Measurements from ENCODE around the gene CALHM1.
"Not testable (repeated sequence)": the region's sequence is repeated elsewhere in the genome, so short reads cannot be mapped to it uniquely, and the experiment has no call there.

The CALHM1 gene

DNA sequence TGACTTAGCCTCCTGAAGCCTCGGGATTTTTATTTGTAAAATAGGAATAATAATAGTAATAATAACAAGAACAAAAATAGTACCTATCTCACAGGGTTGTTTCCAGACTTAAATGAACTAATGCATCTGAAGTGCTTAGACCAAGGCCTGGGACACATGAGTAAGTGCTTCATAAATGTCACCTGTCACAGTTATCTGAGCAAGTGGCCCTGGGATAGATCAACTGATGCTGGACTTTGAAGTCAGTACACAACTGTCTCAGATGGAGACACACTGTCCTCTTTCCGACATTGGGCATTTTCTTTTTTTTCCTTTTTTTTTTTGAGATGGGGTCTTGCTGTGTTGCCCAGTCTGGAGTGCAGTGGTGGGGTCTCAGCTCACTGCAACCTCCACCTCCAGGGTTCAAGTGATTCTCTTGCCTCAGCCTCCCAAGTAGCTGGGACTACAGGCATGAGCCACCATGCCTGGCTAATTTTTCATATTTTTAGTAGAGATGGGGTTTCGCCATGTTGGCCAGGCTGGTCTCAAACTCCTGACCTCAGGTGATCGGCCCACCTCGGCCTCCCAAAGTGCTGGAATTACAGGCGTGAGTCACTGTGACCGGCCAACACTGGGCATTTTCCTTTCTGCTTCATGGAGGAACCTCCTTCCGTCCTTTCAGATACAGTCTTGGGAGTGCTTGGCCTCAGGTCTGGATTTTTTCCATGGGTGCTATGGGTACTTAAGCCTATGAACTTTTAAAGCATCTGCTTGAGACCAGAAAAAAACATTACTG lies 28.1 kb upstream of the CALHM1 start:
- not testable (repeated sequence) for DNase-seq (ENCODE audit: low read depth)

DNA sequence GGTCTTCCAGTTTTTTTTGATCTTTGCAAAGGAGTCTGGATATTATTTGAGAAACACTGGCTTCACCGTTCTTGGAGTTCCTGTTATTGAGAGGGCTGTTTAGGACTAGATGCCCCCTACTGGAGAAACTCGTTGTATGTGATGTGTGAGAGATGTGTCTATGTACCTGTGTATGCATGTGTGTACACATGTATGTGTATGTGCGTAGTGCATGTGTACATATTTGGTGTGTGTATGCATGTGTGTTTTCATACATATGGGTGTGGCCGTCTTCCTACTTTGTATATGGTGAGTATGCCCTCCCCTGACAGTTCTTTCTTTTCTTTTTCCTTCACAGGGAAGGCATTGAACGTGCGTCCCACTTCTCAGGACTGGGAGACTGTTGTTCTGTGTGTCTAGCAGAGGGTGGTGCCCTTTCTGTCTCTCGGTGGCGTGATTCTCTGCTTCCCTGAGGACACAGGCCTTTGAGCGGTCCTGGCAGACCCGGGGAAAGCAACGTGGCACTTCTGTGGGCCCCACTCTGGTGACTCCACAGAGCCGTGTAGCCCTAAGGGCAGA lies 23.4 kb upstream of the CALHM1 start:
- DNase-seq (ENCODE audit: low read depth): peak; percentile 81

DNA sequence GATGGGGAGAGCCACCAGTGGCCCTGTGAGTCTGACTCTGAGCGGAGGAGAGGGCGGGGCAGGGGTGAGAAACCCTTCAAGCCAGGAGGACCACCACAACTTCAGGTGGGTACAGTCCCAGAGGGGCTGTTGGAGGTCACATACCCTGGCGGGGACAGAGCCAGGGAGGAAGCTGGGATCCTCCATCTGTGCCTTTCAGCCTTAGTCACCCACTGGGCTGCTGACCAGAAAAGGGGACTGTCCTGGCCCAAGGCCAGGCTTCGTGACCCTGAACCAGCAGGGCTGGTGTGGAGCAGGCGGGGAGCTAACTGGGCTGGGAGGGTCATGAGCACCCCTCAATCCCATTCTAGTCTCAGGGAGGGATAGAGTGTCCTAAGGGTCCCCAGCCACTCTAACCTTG lies 21.8 kb upstream of the CALHM1 start:
- DNase-seq (ENCODE audit: low read depth): peak; percentile 57

DNA sequence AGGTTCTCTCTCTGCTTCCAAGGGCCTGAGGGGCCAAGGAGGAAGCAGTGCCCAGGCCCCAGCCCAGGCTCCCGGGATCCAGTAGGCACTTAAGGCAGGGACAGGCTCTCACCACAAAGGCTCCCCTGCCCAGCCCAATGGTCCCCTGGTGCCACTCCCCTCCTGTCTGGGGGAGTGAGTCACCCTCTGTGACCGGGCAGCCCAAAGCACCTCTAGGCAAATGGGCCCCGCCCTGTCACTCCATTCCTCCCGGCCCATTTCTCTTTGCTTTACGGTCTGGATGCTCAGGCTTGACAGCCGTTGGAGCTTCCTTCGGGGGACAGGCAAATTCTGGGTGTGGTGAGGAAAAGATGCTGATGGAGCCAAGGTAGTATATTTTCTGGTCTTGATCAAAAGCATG lies 20.4 kb upstream of the CALHM1 start, which contains the start of gene CALHM3:
Gene CALHM3, minus strand, starts transcription at position 106 of the 400 bp plus-strand sequence. CDS start 208 bp downstream, outside the sequence.
- DNase-seq (ENCODE audit: low read depth): peak; percentile 61

DNA sequence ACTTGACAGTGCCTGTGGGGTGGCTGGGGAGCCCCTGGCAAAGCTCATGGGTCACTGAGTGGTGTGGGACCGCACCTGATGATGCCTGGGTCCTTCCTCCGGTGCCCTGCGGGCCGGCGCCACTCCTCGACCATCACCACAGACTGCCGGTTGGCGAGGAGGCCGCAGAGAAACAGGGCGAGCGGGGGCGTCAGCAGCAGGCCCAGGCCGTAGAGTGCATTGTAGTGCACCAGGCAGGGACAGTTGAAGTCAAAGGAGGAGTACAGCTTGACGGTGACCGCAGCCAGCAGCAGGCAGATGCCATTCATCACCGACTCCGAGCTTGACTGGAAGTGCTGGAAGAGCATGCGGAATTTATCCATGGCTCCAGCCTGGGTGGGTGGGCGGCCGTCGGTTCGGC lies 20.0 kb upstream of the CALHM1 start:
- no peak for DNase-seq (ENCODE audit: low read depth)

DNA sequence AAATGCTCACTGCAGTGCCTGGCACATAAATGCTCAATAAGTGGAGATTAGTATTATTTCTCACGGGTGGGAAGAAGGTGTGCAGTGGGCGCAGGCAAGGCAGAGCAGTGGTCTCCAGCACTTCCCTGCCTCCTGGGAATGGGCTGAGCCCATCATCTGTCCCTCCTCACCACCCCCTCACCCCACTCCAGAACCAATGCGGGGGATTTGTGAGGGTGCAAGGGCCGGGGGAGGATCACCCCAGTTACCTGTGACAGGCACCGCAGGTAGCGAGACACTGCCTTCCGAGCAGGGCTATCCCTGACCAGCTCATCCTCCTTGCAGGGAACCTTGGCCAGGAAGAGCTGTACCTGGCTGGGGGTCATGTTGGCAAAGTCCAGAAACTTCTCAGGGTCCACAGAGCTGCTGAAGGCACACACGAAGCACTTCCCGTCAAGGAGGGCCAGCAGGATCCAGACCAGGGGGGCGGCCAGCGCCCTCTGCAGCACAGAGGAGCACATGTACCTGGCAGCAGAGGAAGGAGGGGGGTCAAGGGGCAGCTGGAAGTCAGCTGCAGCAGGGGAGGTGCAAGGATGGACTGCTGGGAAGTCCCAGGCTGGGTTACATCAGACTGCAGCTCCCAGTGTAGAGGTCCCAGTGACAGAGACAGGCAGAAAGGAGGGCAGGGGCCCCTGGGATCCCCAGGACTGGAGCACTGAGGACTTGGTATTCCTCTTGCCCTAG lies 17.5 kb upstream of the CALHM1 start:
- peak; percentile 36 for DNase-seq (ENCODE audit: low read depth)

DNA sequence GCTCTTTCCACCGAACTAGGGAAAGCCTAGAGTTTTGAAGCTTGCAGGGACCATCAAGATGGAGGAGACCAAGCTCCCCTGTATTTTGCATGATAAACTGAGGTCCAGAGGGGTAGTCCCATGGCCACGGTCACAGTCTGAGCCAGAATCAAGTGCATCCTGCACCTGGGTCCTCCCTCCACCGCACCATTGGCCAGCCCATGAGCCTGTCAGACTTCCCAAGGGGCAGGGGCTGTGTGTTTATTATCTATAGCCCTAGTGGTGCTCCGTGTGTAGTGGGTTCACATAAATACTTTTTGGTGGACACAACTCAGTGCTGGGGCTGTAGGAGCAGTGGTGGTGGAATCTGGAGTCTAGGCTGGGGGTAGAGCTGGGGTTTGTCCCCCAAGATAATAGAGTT lies 16.7 kb upstream of the CALHM1 start:
- no peak for DNase-seq (ENCODE audit: low read depth)

DNA sequence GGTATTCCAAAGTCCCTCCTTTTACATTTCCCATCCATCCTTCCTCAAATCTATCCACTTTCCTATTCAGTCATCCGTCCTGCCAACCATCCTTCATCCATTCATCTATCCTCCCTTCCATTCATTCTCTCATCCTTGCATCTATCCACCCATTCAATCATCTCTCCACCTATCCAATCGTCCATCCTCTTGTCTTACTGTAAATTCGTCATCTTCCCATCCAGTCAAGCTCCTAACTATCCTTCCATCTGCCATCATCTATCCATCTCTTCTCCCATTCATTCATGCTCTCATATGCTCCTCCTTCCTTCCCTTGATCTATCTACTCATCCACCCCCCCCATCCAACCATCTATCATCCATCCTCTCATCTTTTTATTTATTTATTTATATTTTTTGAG lies 15.4 kb upstream of the CALHM1 start:
- DNase-seq (ENCODE audit: low read depth): no peak

DNA sequence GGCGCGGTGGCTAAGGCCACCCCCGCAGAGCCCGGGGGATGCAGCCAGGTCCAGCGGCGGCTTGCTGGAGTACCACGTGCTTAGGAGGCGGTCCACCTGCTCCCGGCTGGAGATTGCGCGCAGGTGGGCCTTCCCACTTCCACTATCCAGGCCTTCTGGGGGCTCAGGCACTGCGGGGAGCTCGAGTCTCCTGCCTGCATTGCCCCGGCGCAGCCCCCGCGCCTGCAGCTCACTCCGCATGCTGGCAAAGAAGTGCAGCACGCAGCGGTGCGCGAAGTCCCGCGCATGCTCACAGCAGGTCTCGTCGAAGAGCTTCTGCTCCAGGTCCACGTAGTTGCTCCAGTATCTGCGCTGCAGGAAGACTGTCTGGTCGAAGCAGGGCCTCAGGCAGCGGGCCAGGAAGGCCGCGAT lies 14.6 kb upstream of the CALHM1 start:
- no peak for DNase-seq (ENCODE audit: low read depth)

DNA sequence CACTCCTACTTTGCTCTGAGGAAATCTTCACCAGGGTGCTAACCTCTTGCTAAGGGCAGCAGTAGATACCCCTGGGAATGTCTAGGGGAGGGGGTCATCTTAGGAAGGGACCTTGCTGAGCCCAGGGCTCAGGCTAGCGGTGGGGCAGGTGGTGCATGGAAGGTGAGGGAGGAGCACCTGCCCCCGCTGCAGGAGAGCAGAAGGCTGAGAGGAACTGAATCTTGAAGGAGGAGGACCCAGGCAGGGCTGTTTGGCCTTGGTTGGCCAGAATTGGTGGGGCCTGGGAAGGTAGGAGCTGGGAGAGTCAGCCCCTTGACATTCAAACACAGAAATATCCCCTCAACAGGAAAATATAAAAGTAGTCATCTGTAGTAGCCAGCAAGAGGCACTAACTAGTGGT lies 13.3 kb upstream of the CALHM1 start:
- DNase-seq (ENCODE audit: low read depth): no peak

DNA sequence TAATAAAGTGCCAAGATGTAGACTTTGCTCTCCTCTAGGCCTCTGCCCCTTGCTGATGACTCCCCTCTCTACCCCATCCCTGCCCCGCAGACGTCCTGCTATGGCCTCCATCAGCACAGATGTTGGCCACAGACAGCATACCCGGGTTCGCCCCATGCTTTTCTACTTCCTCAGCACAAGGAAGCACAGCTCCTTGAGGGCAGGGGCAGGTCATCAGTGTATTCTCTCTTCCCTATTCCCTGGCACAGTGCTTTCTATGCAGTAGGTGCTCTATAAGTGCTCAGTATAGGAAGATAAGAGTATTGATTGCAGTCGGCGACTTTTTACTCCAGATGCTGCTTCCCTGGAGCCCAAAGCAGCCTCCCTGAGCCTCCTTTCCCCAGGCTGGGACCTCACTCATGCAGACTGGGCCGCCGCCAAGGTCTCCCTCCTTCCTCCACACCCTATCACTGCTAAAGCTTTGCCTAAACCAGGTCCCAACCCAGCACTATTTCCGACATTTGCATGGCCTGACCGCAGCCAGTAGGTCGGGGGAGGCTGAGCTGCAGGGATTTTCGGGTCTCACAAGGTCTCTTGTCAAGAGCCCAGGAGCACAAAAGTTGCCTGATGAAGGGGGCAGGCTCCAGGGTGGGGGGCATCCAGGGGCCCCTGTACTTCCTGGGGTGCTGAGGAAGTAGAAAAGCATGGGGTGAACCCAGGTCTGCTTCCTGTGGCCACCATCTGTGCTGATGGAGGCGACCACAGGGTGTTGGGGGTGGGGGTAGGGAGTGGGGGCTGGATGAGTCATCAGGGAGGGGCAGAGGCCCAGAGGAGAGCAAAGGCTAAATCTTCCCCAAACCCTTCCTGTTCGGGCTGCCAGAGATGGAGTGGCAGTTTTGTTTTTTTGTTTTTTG lies 12.3 kb upstream of the CALHM1 start:
- no peak for DNase-seq (ENCODE audit: low read depth)

DNA sequence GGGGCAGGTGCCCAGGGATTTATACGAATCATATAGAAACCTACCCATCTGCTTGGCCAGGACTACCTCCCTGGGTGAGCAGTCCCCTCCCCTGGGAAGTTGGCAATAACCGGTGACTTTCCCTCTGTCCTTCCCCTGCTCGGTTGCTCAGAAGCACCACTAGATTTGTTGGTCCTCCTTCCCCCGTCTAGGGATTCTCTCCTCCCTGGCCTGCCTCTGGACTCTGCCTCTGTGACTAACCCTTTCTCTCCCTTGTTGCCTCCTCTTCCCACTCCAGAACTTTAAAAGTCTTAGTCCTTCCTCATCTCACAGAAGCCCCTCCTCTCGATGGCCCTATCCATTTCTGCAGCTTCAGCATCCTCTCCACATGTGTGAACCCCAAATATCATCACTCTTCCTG lies 10.5 kb upstream of the CALHM1 start:
- no peak for DNase-seq (ENCODE audit: low read depth)

DNA sequence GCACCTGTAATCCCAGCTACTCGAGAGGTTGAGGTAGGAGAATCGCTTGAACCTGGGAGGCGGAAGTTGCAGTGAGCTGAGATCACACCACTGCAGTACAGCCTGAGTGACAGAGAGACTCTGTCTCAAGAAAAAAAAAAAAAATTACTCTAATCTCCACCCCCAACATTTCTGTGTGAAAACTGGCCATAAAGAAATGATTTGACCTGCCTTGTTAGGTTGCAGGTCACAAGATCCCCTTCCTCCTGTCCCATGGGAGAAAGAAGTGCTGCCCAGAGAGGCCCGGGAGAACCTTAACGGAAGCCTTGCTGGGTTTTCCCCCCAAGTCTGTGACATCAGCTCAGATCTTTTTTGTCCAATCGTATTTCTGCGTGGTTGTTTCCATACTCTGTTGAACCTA lies 8.7 kb upstream of the CALHM1 start:
- DNase-seq (ENCODE audit: low read depth): no peak

DNA sequence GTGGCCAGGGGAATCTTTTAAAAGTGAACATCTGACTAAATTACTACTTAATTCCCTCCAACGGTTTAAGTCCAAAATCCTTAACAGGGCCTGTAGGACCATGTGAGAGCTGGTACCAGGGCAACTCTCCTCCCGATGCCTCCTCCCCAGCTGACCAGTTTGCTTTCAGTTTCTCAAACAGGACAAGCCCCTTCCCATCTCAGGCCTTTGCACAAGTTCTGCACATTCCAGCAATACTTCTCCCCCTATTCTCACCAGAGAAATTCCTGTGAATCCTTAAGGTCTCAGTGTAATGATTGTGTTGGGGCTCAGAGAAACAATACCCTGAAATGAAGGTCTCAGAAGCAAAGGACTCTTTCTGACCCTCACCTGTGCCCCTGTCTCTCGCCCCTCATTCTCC lies 8.0 kb upstream of the CALHM1 start:
- DNase-seq (ENCODE audit: low read depth): no peak

DNA sequence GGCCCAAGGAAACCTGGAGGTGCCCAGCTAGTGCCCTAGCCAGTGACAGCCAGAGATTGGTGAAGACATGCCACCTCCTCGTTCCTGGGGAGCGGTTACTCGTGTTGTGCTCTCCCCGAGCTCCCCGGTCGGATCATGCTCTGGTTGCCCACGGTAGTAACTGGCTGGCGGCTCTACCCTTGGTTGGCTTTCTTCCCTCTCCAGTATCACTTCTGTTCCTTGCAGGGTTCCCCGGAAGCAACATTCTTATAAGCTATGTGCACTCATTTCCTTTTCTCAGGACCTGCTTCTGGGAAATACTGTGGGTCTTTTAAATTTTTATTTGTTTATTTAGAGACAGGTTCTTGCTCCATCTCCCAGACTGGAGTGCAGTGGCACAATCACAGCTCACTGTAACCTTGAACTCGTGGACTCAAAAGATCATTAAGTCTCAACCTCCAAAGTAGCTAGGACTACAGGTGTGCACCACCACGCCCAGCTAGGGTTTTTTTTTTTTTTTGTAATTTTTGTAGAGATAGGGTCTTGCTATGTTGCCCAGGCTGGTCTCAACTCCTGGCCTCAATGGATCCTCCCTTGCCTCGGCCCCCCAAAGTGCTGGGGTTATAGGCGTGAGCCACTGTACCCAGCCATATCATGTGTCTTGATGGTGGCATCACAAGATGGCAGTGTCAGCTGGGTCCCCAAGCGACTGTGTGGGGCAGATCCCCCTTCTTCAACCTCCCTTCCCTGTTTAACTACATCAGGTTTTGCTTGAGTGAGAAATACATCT lies 6.9 kb upstream of the CALHM1 start:
- no peak for DNase-seq (ENCODE audit: low read depth)

DNA sequence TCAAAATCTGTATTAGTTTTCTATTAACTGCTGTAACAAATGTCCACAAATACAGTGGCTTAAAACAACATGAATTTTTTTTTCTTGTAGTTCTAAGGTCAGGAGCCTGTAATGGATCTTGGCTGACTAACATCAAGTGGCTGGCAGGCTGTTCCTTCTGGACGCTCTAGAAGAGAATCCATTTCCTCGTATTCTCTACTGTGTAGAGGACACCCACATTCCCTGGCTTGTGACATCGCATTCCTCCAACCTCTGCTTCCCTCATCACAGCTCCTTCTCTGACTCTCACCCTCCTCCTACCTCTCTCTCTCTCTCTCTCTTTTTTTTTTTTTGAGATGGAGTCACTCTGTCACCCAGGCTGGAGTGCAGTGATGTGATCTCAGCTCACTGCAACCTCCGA lies 4.8 kb upstream of the CALHM1 start:
- DNase-seq (ENCODE audit: low read depth): no peak

DNA sequence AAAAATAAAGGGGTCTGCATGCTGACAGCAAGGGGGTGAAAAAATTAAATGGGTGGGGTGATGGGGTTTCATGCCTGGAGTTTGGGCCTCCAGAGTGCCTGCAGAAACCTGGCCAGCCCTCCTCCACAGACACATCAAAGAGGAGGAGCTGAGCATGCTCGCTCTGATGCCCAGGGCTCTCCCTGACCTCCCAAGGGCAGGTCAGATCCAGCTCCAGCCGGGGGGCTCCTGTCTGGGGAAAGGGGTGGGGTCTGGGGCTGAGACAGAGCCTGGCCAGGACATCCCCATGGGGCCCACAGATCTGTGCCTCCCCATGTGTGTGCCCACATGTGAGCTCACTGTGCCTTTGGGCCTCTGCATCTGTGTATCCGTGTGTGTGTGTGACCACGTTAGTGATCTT lies 915 bp upstream of the CALHM1 start:
- no peak for DNase-seq (ENCODE audit: low read depth)

DNA sequence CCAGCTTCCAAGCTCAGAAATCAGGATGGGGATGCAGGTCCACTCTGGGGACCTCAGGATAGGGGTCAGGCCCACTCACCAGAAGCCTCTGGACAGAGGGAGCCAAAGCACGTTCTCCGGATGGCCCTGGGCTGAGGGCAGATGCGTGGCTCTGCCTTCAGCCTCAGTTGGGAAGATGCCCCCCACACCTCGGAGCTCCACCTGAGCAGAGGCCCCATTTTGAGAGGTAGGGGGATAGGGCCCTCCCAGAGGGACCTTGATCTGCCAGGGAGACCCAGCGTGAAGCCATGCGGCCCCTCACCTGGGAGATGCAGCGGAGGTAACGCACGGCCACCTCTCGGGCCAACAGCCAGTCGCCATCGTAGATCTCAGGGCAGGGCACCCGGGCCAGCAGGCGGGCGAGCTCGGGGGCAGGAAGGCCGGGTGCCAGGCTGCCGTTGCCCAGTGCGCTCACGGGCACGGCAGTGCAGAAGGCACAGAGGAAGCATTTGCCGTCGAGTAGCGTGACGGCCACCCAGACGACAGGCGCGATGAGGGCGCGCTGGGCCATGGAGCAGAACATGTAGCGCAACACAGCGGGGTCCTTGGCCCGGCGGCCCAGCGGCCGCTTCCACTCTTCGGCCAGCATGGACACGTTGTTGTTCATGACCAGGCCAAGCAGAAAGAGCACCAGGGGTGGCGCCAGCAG lies 660 bp downstream of the CALHM1 start:
- no peak for DNase-seq (ENCODE audit: low read depth)

DNA sequence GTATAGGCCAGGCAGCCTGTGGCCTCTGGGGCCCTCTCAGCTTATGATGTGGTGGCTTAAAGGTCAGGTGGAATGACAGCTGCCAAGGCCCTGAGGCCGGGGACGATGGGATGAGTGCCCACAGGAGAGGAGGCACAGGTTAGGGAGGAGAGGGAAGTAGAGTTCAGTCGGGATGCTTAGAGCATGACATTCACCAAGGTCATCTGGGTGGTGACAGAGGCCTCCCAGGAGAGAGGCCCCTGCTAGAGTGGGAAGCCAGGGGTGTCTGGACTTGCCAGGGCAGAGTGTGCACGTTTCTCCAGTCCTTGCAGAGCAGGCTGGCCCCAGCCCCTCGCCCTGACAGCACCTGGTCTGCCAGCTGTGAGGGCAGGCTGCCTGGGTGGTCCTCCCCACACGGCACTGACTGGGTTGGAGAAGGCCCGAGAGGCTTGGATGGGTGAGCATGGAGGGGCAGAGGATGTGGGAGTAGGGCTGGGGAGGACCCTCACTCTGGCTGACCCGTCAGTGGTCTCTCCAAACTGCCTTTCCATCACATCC lies 1.5 kb downstream of the CALHM1 start:
- no peak for DNase-seq (ENCODE audit: low read depth)

DNA sequence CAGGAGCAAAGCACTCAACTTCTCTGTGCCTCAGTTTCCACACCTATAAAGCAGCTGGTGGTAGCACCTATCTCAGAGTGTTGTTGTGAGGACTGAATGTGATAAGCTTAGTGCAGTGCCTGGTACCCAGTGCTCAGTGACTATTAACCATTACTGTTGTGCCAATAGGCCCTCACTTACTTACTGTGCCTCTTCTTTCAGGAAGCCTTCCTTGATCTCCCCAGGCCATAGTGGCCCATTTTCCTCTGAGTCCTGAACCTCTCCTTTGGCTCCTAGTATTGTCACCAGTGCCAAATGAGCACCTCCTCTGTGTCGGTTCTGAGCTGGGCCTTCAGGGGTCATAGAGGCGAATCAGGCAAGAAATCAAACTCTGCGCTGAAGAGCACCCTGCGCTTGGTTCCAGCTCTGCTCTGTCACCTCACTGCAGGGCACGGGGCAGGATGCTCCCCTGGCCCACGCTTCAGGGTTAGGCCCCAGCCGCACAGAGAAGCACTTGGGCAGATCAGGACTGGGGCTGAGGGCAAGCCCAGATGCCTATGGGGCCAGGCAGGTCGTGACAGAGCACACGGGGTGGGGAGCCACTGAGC lies 2.5 kb downstream of the CALHM1 start:
- DNase-seq (ENCODE audit: low read depth): no peak

All from ELR (cell line).